Psoas muscle (tissue), 8 donors: ENCODE results near the gene KCNG4. TPM values are rescaled to one million over a fixed set of nuclear protein-coding genes. Genes with fewer than 3 reads are reported as not detected.
A peak's percentile ranks its signal among the peaks of the same experiment; 100 is the strongest.

Source experiments
- ATAC-seq, 4 donors: fragments of 200-7000 bp; cut with Tn5 transposase; one replicate each; pipeline ENCODE4 v1.9.1; 2020; ENCODE audit warnings: moderate library complexity in 3 of 4, mild to moderate bottlenecking in 2 of 4
- DNase-seq, 2 donors: peaks; one replicate each; pipeline ENCODE4 v3.0.0-alpha.2; 2020
- H3K27ac ChIP-seq: fragments of 200-600 bp; one replicate; pipeline ENCODE4 v1.8.0; 2022
- H3K27me3 ChIP-seq, 3 donors: fragments of 200-600 bp in 1 of 3; one replicate each; pipeline versions ENCODE4 v1.6.1 to v1.8.0; 2013 to 2022; ENCODE audit warnings: low read length in 2 of 3, mild to moderate bottlenecking in 2 of 3, moderate library complexity in 1 of 3; ENCODE audit not compliant: insufficient read depth in 3 of 3
- H3K36me3 ChIP-seq, 2 donors: fragments of 200-600 bp in 1 of 2; one replicate each; pipeline versions ENCODE4 v1.6.1 to v1.8.0; 2013 to 2022; ENCODE audit warnings: low read depth in 1 of 2, mild to moderate bottlenecking in 1 of 2, moderate library complexity in 1 of 2; ENCODE audit not compliant: insufficient read depth in 1 of 2
- H3K4me1 ChIP-seq: fragments of 200-600 bp; one replicate; pipeline ENCODE4 v1.8.0; 2022
- H3K4me3 ChIP-seq: fragments of 200-600 bp; one replicate; pipeline ENCODE4 v1.8.0; 2022; ENCODE audit warnings: mild to moderate bottlenecking
- H3K9me3 ChIP-seq: fragments of 200-600 bp; one replicate; pipeline ENCODE4 v1.8.0; 2022
- WGBS, 3 donors: extraction: QIAGEN DNeasy Blood & Tissue Kit; methylation state at CpG; one replicate each; pipeline versions ENCODE4 v1.1.6 to v1.1.7; 2013; 5-methylcytosine and 5-hydroxymethylcytosine counted together
- intact Hi-C, 2 donors: fragments of 100-400 bp; cut with DNase I; formaldehyde crosslinking; loops; one replicate each; pipeline versions ENCODE4 v1.11.0 to v1.14.2; 2022
- polyA plus RNA-seq, 3 donors: library from polyadenylated mRNA; stranded (reverse); fragments of 200-250 nt; gene quantifications; one replicate each; pipeline ENCODE4 v1.2.3, GENCODE V29; 2013
- total RNA-seq, 4 donors: library from RNA; stranded (reverse); fragmentation: NEBNext Ultra II Directional in 2 of 4; extraction: Animal tissue kit (Norgen Biotek cat#: 25700) in 2 of 4; gene quantifications; one replicate each; pipeline versions ENCODE4 v1.2.1 to v1.2.4, GENCODE V29; 2021 to 2023
- TF ChIP-seq, protein P1 (sequence below): fragments of 200-600 bp; IDR thresholded peaks from one replicate; pipeline ENCODE4 v1.8.0; 2022; ENCODE audit warnings: antibody characterized with exemption
- donor health status: healthy with polysubstance abuse.
- donor health status: DM: no; HTN: no; CAD: no; lungs with moderate emphysema.
- donor health status: Bipolar disorder and iron deficiency.
- donor health status: healthy.
- donor health status: DM: yes; HTN: yes; CAD: no.
- donor health status: DM: no; HTN: no; CAD: no.
- donor health status: DM: no; HTN: no; CAD: no.
- donor health status: DM: yes; HTN: yes; CAD: no.

The KCNG4 gene
- total and polyA plus RNA-seq, 7 donors, result 0.04 to 0.10 TPM; not detected in 5

DNA sequence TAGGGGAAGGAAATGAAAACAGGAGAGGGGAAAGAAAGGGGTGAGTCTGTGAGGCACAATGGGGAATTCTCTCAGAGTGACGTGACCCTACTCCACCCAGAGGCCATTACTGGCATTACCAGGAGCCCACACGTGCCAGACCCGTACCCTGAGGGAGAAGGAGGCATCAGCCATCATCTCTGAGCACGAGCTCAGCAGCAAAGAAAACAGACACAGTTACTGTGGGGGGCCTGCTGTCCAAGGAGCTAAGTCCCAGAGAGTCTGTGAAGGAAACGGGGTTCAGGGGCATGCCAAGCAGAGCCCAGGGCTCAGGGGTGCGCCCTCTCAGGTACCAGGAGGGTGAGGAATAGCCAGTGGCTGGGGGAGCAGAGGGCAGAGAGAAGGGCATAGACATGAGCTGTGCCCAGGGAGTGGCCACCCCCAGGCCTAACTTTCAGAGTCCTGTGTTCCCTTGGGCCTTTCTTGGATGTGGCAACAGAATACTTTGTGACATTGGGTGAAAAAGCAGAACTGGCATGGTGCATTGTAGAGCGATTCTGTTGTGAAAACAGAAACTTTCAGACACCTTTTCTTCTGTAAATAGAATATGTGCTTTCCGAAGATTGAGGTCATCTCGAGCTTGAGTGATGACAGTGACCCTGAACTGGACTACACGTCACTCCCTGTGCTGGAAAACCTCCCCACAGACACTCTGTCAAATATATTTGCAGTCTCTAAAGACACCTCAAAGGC lies 64.3 kb downstream of the KCNG4 start:
- WGBS, 3 donors, result 36 to 61% (median 43%) methylated on average over 10 of the region's 10 CpGs
- ATAC-seq (peak; percentile 62 to 88 (median 77)), DNase-seq (peak in 1 of 2 donors; percentile 57)
- intact Hi-C loops, result loop anchor here (2.0 to 10.0 kb wide), 3 partner anchors 31 to 309 kb away; partner anchors contain the start of genes DNAAF1 (in 1 of the 2) and HSDL1 (in 1 of the 2)
- TF ChIP-seq, protein P1, sequence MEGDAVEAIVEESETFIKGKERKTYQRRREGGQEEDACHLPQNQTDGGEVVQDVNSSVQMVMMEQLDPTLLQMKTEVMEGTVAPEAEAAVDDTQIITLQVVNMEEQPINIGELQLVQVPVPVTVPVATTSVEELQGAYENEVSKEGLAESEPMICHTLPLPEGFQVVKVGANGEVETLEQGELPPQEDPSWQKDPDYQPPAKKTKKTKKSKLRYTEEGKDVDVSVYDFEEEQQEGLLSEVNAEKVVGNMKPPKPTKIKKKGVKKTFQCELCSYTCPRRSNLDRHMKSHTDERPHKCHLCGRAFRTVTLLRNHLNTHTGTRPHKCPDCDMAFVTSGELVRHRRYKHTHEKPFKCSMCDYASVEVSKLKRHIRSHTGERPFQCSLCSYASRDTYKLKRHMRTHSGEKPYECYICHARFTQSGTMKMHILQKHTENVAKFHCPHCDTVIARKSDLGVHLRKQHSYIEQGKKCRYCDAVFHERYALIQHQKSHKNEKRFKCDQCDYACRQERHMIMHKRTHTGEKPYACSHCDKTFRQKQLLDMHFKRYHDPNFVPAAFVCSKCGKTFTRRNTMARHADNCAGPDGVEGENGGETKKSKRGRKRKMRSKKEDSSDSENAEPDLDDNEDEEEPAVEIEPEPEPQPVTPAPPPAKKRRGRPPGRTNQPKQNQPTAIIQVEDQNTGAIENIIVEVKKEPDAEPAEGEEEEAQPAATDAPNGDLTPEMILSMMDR, result peak; percentile 47
- Histone ChIP-seq H3K36me3 (peaks cover 0 to 21% of the 10 kb centered on the region in 2 donors), H3K4me1 (peaks cover 10% of the 10 kb centered on the region), H3K27me3 (no peaks in the 10 kb centered on the region), H3K27ac (no peak overlapping the region), H3K4me3 (no peak overlapping the region), H3K9me3 (no peaks in the 10 kb centered on the region)

DNA sequence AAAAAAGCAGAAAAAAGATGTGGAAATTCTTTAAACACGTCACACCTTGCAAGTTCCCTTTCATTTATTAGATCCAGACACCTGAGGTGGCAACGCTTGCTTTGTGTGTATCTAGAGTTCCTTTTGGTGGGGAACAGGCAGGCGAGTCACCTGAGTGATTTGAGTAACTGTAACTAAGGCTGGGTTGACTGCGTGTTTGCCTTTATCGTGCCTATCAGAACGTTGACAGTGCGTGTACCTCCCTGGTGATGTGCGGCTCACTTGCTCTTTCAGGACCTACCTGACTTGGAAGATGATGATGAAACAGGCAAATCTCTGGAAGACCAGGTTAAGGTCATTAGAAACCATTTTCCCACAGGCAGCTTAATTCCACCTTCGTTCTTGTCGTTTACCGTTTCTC lies 65.4 kb downstream of the KCNG4 start:
- H3K4me1 ChIP-seq, result peaks cover 10% of the 10 kb centered on the region
- no peaks in the 10 kb centered on the region for H3K27me3 ChIP-seq
- no peaks in the 10 kb centered on the region for H3K9me3 ChIP-seq
- 74 to 86% (median 81%) methylated on average over 11 of the region's 11 CpGs for WGBS, 3 donors
- intact Hi-C loops, result loop anchor here (2.0 to 10.0 kb wide), 2 partner anchors 30 to 310 kb away; partner anchors contain the start of genes DNAAF1 (in 1 of the 2) and HSDL1 (in 1 of the 2)
- peaks cover 0 to 10% of the 10 kb centered on the region in 2 donors for H3K36me3 ChIP-seq
- no peak overlapping the region for H3K4me3 ChIP-seq
- DNase-seq (no peak), ATAC-seq (no peak)
- no peak overlapping the region for H3K27ac ChIP-seq
- TF ChIP-seq, protein P1, result no peak

- no peaks in the 10 kb centered on the region for H3K4me1 ChIP-seq
- peaks cover 0 to 4% (median 0%) of the 10 kb centered on the region in 3 donors for H3K27me3 ChIP-seq
- H3K36me3 ChIP-seq, result no peaks in the 10 kb centered on the region
- intact Hi-C loops, result loop anchor here in 1 of 2 donors (10.0 kb wide), 1 partner anchor 315 kb away; no protein-coding TSS in a partner anchor
- H3K27ac ChIP-seq, result no peak overlapping the region
- TF ChIP-seq, protein P1, result no peak
- ATAC-seq (no peak), DNase-seq (no peak)
- H3K4me3 ChIP-seq, result no peak overlapping the region
- no peaks in the 10 kb centered on the region for H3K9me3 ChIP-seq
- 66 to 68% (median 68%) methylated on average over 11 of the region's 11 CpGs for WGBS, 3 donors
Measured at GRCh38 chr16:84169765-84170310, 70.0 kb downstream of the KCNG4 start.

Other genes starting within 250 kb of the KCNG4 start
- under 1 TPM in 1 of 4 donors, not detected in 3; 0.52 TPM for gene SLC38A8, start 197.2 kb downstream of the KCNG4 start, total RNA-seq
- under 1 TPM in 1 of 3 donors, not detected in 2; 0.21 TPM for gene SLC38A8, start 197.2 kb downstream of the KCNG4 start, polyA plus RNA-seq
- gene MBTPS1, start 123.1 kb downstream of the KCNG4 start, total RNA-seq, result 10 to 100 TPM; 27.0 to 31.8 (median 29.1) TPM
- gene MBTPS1, start 123.1 kb downstream of the KCNG4 start, polyA plus RNA-seq, result 10 to 100 TPM; 18.6 to 30.9 (median 20.1) TPM
- 10 to 100 TPM; 12.4 to 24.4 (median 21.2) TPM for gene HSDL1, start 94.8 kb downstream of the KCNG4 start, total RNA-seq
- 10 to 100 TPM; 11.7 to 39.3 (median 12.0) TPM for gene HSDL1, start 94.8 kb downstream of the KCNG4 start, polyA plus RNA-seq
- gene DNAAF1, start 94.7 kb downstream of the KCNG4 start, total RNA-seq, result not detected
- under 1 TPM; 0.17 to 0.44 (median 0.17) TPM for gene DNAAF1, start 94.7 kb downstream of the KCNG4 start, polyA plus RNA-seq
- gene TAF1C, start 53.0 kb downstream of the KCNG4 start, total RNA-seq, result 10 to 100 TPM in 3 of 4 donors, 1 to 10 TPM in 1; 8.3 to 22.3 (median 16.3) TPM
- 10 to 100 TPM; 13.6 to 24.4 (median 19.3) TPM for gene TAF1C, start 53.0 kb downstream of the KCNG4 start, polyA plus RNA-seq
- gene ADAD2, start 48.9 kb downstream of the KCNG4 start, total RNA-seq, result not detected
- gene ADAD2, start 48.9 kb downstream of the KCNG4 start, polyA plus RNA-seq, result under 1 TPM; 0.17 to 0.69 (median 0.18) TPM
- gene WFDC1, start 54.9 kb upstream of the KCNG4 start, total RNA-seq, result under 1 TPM in 3 of 4 donors, not detected in 1; 0.32 to 0.76 (median 0.40) TPM
- gene WFDC1, start 54.9 kb upstream of the KCNG4 start, polyA plus RNA-seq, result 1 to 10 TPM in 1 of 3 donors, under 1 TPM in 2; 0.55 to 1.2 (median 0.90) TPM
- not detected for gene ATP2C2, start 128.5 kb upstream of the KCNG4 start, total RNA-seq
- under 1 TPM in 2 of 3 donors, not detected in 1; 0.03 to 0.06 TPM for gene ATP2C2, start 128.5 kb upstream of the KCNG4 start, polyA plus RNA-seq